ENCODE measurements around the gene DHRS3.

The DHRS3 gene

DNA sequence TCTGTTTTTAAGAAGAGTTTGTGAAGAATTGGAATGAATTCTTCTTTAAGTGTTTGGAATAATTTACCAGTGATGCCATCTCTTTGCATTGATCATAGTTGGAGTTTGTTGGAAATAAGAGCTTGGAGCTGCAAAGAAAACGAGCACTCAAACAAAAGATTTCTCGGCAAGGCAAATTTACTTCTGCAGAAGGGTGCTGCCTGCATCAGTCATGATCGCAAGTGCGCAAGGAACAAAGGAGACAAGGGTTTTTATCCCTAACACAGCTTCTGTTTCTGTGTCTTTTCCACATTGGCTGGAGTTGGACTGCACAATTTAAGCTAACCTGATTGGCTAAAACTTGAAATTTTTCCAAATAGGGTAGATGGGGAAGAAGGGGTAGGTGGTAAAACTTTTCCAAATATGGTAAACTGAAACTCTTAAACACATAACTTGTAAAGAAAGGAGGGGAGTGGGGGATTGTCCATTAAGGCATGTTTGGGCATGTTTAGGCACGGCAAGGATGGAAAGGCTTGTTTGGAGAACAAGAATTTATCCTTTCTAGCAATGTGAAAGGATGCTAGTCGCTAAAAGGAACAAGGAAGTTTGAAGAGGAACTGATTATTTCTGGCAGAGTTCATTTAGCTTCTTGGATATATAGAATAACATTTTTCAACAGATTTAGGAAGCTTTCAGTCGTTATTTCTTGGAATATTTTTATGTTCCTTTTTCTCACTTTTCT lies 22.4 kb upstream of the DHRS3 start:
- H2AK5ac ChIP-seq (ENCODE audit: low read length, severe bottlenecking) = no peak overlapping the region
- H3K4me2 ChIP-seq (ENCODE audit: low read length, poor library complexity, severe bottlenecking) = no peak overlapping the region
- H3K27me3 ChIP-seq (ENCODE audit: control insufficient read depth in 1 of 2, insufficient read depth in 1 of 2, low read length in 2 of 2) = peaks cover 0 to 9% of the 10 kb centered on the region in 2 experiments
- H4K8ac ChIP-seq (ENCODE audit: low read length) = no peak overlapping the region
- H2BK15ac ChIP-seq (ENCODE audit: low read depth, poor library complexity, severe bottlenecking) = no peak overlapping the region
- no peak overlapping the region for H2BK5ac ChIP-seq (ENCODE audit: low read depth, low read length, poor library complexity, severe bottlenecking)
- no peak overlapping the region for H3K18ac ChIP-seq (ENCODE audit: low read depth in 1 of 2, low read length in 2 of 2)
- no peak overlapping the region for H3K14ac ChIP-seq (ENCODE audit: low read length in 2 of 2)
- no peak overlapping the region for H3K4ac ChIP-seq (ENCODE audit: low read depth in 1 of 2, low read length in 2 of 2)
- no peaks in the 10 kb centered on the region for H3K36me3 ChIP-seq (ENCODE audit: control insufficient read depth in 1 of 2, insufficient read depth in 2 of 2, low read depth in 1 of 2, low read length in 2 of 2)
- H3K27ac ChIP-seq (ENCODE audit: low read length, poor library complexity, severe bottlenecking) = no peak overlapping the region
- no peak overlapping the region for H2BK120ac ChIP-seq (ENCODE audit: low read depth, low read length)
- H3K9me3 ChIP-seq (ENCODE audit: control insufficient read depth, low read length) = peaks cover 26% of the 10 kb centered on the region
- no peak for DNase-seq
- no peak overlapping the region for H2AFZ ChIP-seq (ENCODE audit: low read depth, low read length)
- H3K23ac ChIP-seq (ENCODE audit: low read length in 2 of 2) = no peak overlapping the region
- H4K91ac ChIP-seq (ENCODE audit: low read length) = no peak overlapping the region
- H3K9ac ChIP-seq (ENCODE audit: low read length) = no peak overlapping the region
- no peaks in the 10 kb centered on the region for H3K79me1 ChIP-seq (replicated peaks; ENCODE audit: low read length, poor library complexity, severe bottlenecking)
- no peak overlapping the region for H2BK12ac ChIP-seq (ENCODE audit: low read length in 2 of 2)
- peaks cover 10% of the 10 kb centered on the region for H3K4me1 ChIP-seq (ENCODE audit: control insufficient read depth, insufficient read depth, low read depth, low read length)
- no peak overlapping the region for H3K4me3 ChIP-seq (ENCODE audit: insufficient read depth in 1 of 2, low read depth in 1 of 2, low read length in 2 of 2)
- 72% methylated on average over 7 of the region's 7 CpGs for WGBS

DNA sequence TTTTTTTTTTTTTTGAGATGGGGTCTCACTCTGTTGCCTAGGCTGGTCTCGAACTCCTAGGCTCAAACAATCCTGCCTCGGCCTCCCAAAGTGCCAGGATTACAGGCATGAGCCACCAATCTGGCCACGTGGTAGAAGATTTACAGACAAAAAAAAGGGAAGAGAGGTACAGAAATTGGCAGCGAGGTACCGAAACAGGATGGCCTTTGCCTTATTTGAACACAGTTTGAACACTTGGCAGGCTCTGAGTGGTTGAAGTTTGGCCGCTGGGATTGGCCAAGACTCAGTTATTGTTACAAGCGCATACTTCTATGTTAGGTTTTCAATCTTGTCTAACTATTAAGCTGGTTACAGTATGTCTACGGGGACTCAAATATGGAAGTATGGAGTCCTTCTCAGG lies 19.7 kb upstream of the DHRS3 start:
- H2AFZ ChIP-seq (ENCODE audit: low read depth, low read length) = no peak overlapping the region
- no peak overlapping the region for H4K91ac ChIP-seq (ENCODE audit: low read length)
- no peak overlapping the region for H3K27ac ChIP-seq (ENCODE audit: low read length, poor library complexity, severe bottlenecking)
- H4K8ac ChIP-seq (ENCODE audit: low read length) = no peak overlapping the region
- DNase-seq = no peak
- H3K9me3 ChIP-seq (ENCODE audit: control insufficient read depth, low read length) = peaks cover 26% of the 10 kb centered on the region
- no peak overlapping the region for H3K4ac ChIP-seq (ENCODE audit: low read depth in 1 of 2, low read length in 2 of 2)
- H3K23ac ChIP-seq (ENCODE audit: low read length in 2 of 2) = no peak overlapping the region
- H2BK120ac ChIP-seq (ENCODE audit: low read depth, low read length) = no peak overlapping the region
- H2BK5ac ChIP-seq (ENCODE audit: low read depth, low read length, poor library complexity, severe bottlenecking) = no peak overlapping the region
- H3K18ac ChIP-seq (ENCODE audit: low read depth in 1 of 2, low read length in 2 of 2) = no peak overlapping the region
- H3K79me1 ChIP-seq (replicated peaks; ENCODE audit: low read length, poor library complexity, severe bottlenecking) = no peaks in the 10 kb centered on the region
- WGBS = 85% methylated on average over 8 of the region's 8 CpGs
- H3K4me3 ChIP-seq (ENCODE audit: insufficient read depth in 1 of 2, low read depth in 1 of 2, low read length in 2 of 2) = no peak overlapping the region
- H3K36me3 ChIP-seq (ENCODE audit: control insufficient read depth in 1 of 2, insufficient read depth in 2 of 2, low read depth in 1 of 2, low read length in 2 of 2) = no peaks in the 10 kb centered on the region
- no peaks in the 10 kb centered on the region for H3K27me3 ChIP-seq (ENCODE audit: control insufficient read depth in 1 of 2, insufficient read depth in 1 of 2, low read length in 2 of 2)
- H3K4me2 ChIP-seq (ENCODE audit: low read length, poor library complexity, severe bottlenecking) = no peak overlapping the region
- H3K9ac ChIP-seq (ENCODE audit: low read length) = no peak overlapping the region
- no peak overlapping the region for H2BK15ac ChIP-seq (ENCODE audit: low read depth, poor library complexity, severe bottlenecking)
- H3K4me1 ChIP-seq (ENCODE audit: control insufficient read depth, insufficient read depth, low read depth, low read length) = peaks cover 10% of the 10 kb centered on the region
- H3K14ac ChIP-seq (ENCODE audit: low read length in 2 of 2) = no peak overlapping the region
- no peak overlapping the region for H2BK12ac ChIP-seq (ENCODE audit: low read length in 2 of 2)
- no peak overlapping the region for H2AK5ac ChIP-seq (ENCODE audit: low read length, severe bottlenecking)

DNA sequence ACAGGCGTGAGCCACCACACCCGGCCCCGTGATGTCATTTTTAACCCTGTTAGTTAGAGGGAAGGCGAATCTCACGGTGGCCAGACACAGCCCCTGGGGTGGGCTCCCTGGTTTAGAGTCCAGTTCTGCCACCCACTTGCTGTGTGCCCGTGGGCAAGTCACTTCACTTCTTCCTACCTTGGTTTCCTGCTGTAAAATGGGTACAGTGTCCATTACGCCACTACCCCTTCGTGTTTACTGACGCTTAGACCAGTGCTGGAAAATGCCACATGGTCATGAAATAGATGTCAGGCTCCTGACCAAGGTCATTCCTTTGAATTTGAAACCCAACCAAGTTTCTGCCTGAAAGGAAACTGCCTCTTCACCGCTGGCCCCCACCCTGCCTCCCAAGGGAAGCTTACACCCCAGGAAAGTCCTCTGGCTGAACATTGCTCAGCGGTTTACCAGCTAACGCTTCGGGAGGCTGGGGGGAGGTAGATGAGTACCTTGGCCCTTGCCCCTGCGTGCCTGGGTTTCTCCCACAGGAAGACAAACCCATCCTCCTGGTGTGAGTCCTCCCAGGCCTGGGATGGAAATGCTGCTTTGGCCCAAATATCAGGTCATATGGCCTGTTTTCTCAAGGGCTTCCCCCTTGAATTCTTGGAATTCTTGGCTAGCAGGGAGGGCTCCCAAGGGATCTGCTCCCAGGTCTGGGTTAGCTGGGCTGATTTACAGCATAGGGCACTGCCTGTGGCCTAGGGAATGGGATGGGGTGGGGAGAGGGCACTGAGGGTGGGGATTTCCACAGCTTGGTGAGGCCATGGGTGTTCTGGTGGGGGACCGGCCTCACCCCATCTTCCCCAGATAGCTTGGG lies 18.3 kb upstream of the DHRS3 start:
- Histone ChIP-seq H3K4me3 (ENCODE audit: insufficient read depth in 1 of 2, low read depth in 1 of 2, low read length in 2 of 2) (no peak overlapping the region), H3K4me1 (ENCODE audit: control insufficient read depth, insufficient read depth, low read depth, low read length) (peaks cover 14% of the 10 kb centered on the region), H2BK15ac (ENCODE audit: low read depth, poor library complexity, severe bottlenecking) (no peak overlapping the region), H4K8ac (ENCODE audit: low read length) (no peak overlapping the region), H2BK12ac (ENCODE audit: low read length in 2 of 2) (no peak overlapping the region), H3K4ac (ENCODE audit: low read depth in 1 of 2, low read length in 2 of 2) (no peak overlapping the region), H2AK5ac (ENCODE audit: low read length, severe bottlenecking) (peak overlapping the region; percentile 75), H3K14ac (ENCODE audit: low read length in 2 of 2) (no peak overlapping the region), H3K23ac (ENCODE audit: low read length in 2 of 2) (no peak overlapping the region), H3K9me3 (ENCODE audit: control insufficient read depth, low read length) (peaks cover 26% of the 10 kb centered on the region), H3K9ac (ENCODE audit: low read length) (no peak overlapping the region), H3K18ac (ENCODE audit: low read depth in 1 of 2, low read length in 2 of 2) (no peak overlapping the region), H3K36me3 (ENCODE audit: control insufficient read depth in 1 of 2, insufficient read depth in 2 of 2, low read depth in 1 of 2, low read length in 2 of 2) (no peaks in the 10 kb centered on the region), H3K27ac (ENCODE audit: low read length, poor library complexity, severe bottlenecking) (peak overlapping the region; percentile 78), H2AFZ (ENCODE audit: low read depth, low read length) (no peak overlapping the region), H4K91ac (ENCODE audit: low read length) (no peak overlapping the region), H2BK120ac (ENCODE audit: low read depth, low read length) (no peak overlapping the region), H2BK5ac (ENCODE audit: low read depth, low read length, poor library complexity, severe bottlenecking) (peak overlapping the region; percentile 73), H3K4me2 (ENCODE audit: low read length, poor library complexity, severe bottlenecking) (no peak overlapping the region), H3K79me1 (replicated peaks; ENCODE audit: low read length, poor library complexity, severe bottlenecking) (no peaks in the 10 kb centered on the region), H3K27me3 (ENCODE audit: control insufficient read depth in 1 of 2, insufficient read depth in 1 of 2, low read length in 2 of 2) (peaks cover 0 to 3% of the 10 kb centered on the region in 2 experiments)
- DNase-seq = peak; percentile 28
- WGBS = 63% methylated on average over 14 of the region's 15 CpGs

DNA sequence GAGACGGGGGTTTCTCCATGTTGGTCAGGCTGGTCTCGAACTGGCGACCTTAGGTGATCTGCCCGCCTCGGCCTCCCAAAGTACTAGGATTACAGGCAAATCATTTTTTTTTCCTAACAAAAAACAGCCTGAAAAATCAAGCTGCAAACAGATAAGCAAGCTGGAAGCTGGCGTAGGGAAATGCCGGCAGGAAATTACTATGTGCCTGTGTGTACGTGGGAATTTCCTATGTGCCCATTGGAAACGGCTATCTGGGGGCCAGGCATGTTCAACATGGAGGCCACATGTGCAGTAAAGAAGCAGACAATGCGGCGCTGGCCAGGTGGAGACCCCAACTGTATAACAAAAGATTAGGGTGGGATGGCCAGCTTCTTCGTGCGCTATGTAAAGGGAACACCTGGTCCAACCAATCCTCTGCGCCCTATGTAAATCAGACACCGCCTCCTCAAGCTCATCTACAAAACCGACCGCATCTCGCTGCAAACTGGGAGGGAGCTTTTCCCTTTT lies 16.7 kb upstream of the DHRS3 start:
- Histone ChIP-seq H2BK15ac (ENCODE audit: low read depth, poor library complexity, severe bottlenecking) (no peak overlapping the region), H3K14ac (ENCODE audit: low read length in 2 of 2) (no peak overlapping the region), H3K23ac (ENCODE audit: low read length in 2 of 2) (no peak overlapping the region), H2BK5ac (ENCODE audit: low read depth, low read length, poor library complexity, severe bottlenecking) (no peak overlapping the region), H3K9me3 (ENCODE audit: control insufficient read depth, low read length) (peaks cover 17% of the 10 kb centered on the region), H2AK5ac (ENCODE audit: low read length, severe bottlenecking) (no peak overlapping the region), H4K8ac (ENCODE audit: low read length) (no peak overlapping the region), H3K27me3 (ENCODE audit: control insufficient read depth in 1 of 2, insufficient read depth in 1 of 2, low read length in 2 of 2) (peaks cover 0 to 14% of the 10 kb centered on the region in 2 experiments), H4K91ac (ENCODE audit: low read length) (no peak overlapping the region), H2BK120ac (ENCODE audit: low read depth, low read length) (no peak overlapping the region), H2AFZ (ENCODE audit: low read depth, low read length) (no peak overlapping the region), H3K79me1 (replicated peaks; ENCODE audit: low read length, poor library complexity, severe bottlenecking) (no peaks in the 10 kb centered on the region), H3K4ac (ENCODE audit: low read depth in 1 of 2, low read length in 2 of 2) (no peak overlapping the region), H3K4me3 (ENCODE audit: insufficient read depth in 1 of 2, low read depth in 1 of 2, low read length in 2 of 2) (no peak overlapping the region), H3K18ac (ENCODE audit: low read depth in 1 of 2, low read length in 2 of 2) (no peak overlapping the region), H3K9ac (ENCODE audit: low read length) (no peak overlapping the region), H3K27ac (ENCODE audit: low read length, poor library complexity, severe bottlenecking) (no peak overlapping the region), H3K36me3 (ENCODE audit: control insufficient read depth in 1 of 2, insufficient read depth in 2 of 2, low read depth in 1 of 2, low read length in 2 of 2) (no peaks in the 10 kb centered on the region), H3K4me1 (ENCODE audit: control insufficient read depth, insufficient read depth, low read depth, low read length) (peaks cover 14% of the 10 kb centered on the region), H2BK12ac (ENCODE audit: low read length in 2 of 2) (no peak overlapping the region), H3K4me2 (ENCODE audit: low read length, poor library complexity, severe bottlenecking) (no peak overlapping the region)
- no peak for DNase-seq
- WGBS = 86% methylated on average over 18 of the region's 18 CpGs
